OCI-M2 (cell line): ENCODE results near the gene POU2AF3.
"Not testable (repeated sequence)": the region's sequence is repeated elsewhere in the genome, so short reads cannot be mapped to it uniquely, and the experiment has no call there.

Experiments used
- DNase-seq: peaks from one replicate; lab custom pipeline; 2025; ENCODE audit not compliant: unreplicated experiment; lab: John Stamatoyannopoulos, UW

The POU2AF3 gene

GRCh38 chr11:111300569-111300968 is 2.2 kb downstream of the POU2AF3 start:
- DNase-seq: no peak

- no peak for DNase-seq
Measured at GRCh38 chr11:111301004-111301841, 2.9 kb downstream of the POU2AF3 start.

- no peak for DNase-seq
Measured at GRCh38 chr11:111301842-111302118, 3.4 kb downstream of the POU2AF3 start.

- DNase-seq: no peak
Measured at GRCh38 chr11:111302298-111302697, 4.0 kb downstream of the POU2AF3 start.

- no peak for DNase-seq
Measured at GRCh38 chr11:111303461-111303860, 5.1 kb downstream of the POU2AF3 start.

GRCh38 chr11:111305162-111305802 is 6.9 kb downstream of the POU2AF3 start:
- DNase-seq: no peak

GRCh38 chr11:111305876-111306275 is 7.5 kb downstream of the POU2AF3 start:
- DNase-seq: no peak

- no peak for DNase-seq
Measured at GRCh38 chr11:111306321-111306720, 8.0 kb downstream of the POU2AF3 start.

- no peak for DNase-seq
Measured at GRCh38 chr11:111307472-111308108, 9.2 kb downstream of the POU2AF3 start.

- no peak for DNase-seq
Measured at GRCh38 chr11:111308140-111308539, 9.8 kb downstream of the POU2AF3 start.

- DNase-seq: no peak
Measured at GRCh38 chr11:111309215-111309915, 11.0 kb downstream of the POU2AF3 start.

- DNase-seq: no peak
Measured at GRCh38 chr11:111310088-111310487, 11.7 kb downstream of the POU2AF3 start.

- DNase-seq: no peak
Measured at GRCh38 chr11:111310723-111311122, 12.4 kb downstream of the POU2AF3 start.

- no peak for DNase-seq
Measured at GRCh38 chr11:111312076-111312475, 13.7 kb downstream of the POU2AF3 start.

GRCh38 chr11:111319296-111319695 is 20.9 kb downstream of the POU2AF3 start:
- no peak for DNase-seq

- not testable (repeated sequence) for DNase-seq
Measured at GRCh38 chr11:111320199-111320598, 21.9 kb downstream of the POU2AF3 start.

- DNase-seq: no peak
Measured at GRCh38 chr11:111320728-111321568, 22.6 kb downstream of the POU2AF3 start.

GRCh38 chr11:111322534-111322933 is 24.2 kb downstream of the POU2AF3 start:
- no peak for DNase-seq

GRCh38 chr11:111324277-111324720 is 26.0 kb downstream of the POU2AF3 start:
- DNase-seq: no peak

GRCh38 chr11:111325259-111325658 is 26.9 kb downstream of the POU2AF3 start:
- no peak for DNase-seq

- no peak for DNase-seq
Measured at GRCh38 chr11:111326824-111327223, 28.5 kb downstream of the POU2AF3 start.
